IPS-18c (cell line): ENCODE data around the gene COL4A1.

Experiments used
- H3K4me3 ChIP-seq: 2 replicates; pipeline ENCODE4 v1.7.0; 2013; ENCODE audit warnings: low read depth, mild to moderate bottlenecking, low read length, moderate library complexity; ENCODE audit not compliant: insufficient read depth
- H3K9me3 ChIP-seq: one replicate; pipeline ENCODE4 v1.6.1; 2013; ENCODE audit warnings: mild to moderate bottlenecking, low read length, moderate library complexity; ENCODE audit not compliant: control insufficient read depth, insufficient read depth

The COL4A1 gene

DNA sequence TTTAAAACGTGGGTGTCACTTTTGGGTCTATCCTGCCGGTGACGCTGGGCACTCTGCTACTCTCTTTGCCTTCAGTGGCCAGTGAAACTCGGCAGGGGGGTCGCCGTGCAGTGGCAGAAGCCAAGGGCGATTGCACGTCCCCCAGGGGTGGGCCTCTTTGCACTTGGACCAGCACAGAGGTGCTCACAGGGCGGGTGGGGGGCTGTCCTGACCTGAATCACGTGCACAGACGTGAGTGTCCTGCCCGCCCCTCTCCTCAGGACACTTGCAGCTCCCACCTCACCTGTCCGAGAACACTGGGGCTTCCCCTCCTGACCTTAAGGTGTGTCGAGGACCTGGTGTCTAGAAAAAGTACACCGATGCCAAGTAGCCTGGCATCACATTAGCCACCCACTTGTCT is 16.1 kb downstream of the COL4A1 start:
- Histone ChIP-seq H3K4me3 (no peak overlapping the region), H3K9me3 (no peaks in the 10 kb centered on the region)

- Histone ChIP-seq H3K9me3 (no peaks in the 10 kb centered on the region), H3K4me3 (no peak overlapping the region)
Observed at GRCh38 chr13:110290153-110290552, 16.8 kb downstream of the COL4A1 start.

GRCh38 chr13:110289661-110290060 is 17.3 kb downstream of the COL4A1 start:
- Histone ChIP-seq H3K9me3 (no peaks in the 10 kb centered on the region), H3K4me3 (no peak overlapping the region)

- H3K4me3 ChIP-seq: no peak overlapping the region
- no peaks in the 10 kb centered on the region for H3K9me3 ChIP-seq
Observed at GRCh38 chr13:110289174-110289573, 17.8 kb downstream of the COL4A1 start.

- Histone ChIP-seq H3K4me3 (no peak overlapping the region), H3K9me3 (no peaks in the 10 kb centered on the region)
Observed at GRCh38 chr13:110286833-110287819, 19.8 kb downstream of the COL4A1 start.

GRCh38 chr13:110285991-110286832 is 20.7 kb downstream of the COL4A1 start:
- Histone ChIP-seq H3K4me3 (no peak overlapping the region), H3K9me3 (no peaks in the 10 kb centered on the region)

DNA sequence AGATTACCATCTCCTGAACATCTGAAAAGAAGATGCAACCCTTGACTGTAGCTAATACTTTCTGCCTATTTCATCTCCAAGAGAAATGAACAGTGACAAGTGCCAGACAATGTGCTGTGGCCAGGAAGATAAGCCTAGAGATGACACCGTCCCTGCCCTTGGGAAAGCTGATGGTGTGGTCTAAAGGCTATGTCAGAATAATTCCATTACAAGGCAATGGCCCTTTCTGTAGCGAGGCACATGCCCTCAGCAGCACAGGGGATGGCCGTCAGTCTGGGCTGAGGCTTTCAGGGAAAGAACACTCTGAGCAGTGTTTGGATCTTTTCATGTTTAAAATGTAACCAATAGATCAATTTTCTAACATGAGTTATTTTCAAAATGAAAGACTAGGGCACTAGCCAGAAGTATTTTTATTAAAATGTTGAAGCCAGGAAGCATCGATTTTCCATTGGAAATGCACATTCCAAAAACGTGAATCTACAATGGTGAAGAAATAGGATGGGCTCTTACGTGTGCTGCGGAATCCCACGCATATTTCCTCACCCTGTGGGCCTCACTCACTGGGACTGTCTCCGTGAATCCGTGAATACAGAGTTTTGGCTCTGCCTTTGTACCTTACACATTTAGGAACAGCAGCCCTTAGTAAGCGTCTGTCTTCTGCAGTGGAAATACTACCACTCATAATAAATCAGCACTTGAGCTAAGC is 22.0 kb downstream of the COL4A1 start:
- H3K9me3 ChIP-seq: no peaks in the 10 kb centered on the region
- H3K4me3 ChIP-seq: no peak overlapping the region

DNA sequence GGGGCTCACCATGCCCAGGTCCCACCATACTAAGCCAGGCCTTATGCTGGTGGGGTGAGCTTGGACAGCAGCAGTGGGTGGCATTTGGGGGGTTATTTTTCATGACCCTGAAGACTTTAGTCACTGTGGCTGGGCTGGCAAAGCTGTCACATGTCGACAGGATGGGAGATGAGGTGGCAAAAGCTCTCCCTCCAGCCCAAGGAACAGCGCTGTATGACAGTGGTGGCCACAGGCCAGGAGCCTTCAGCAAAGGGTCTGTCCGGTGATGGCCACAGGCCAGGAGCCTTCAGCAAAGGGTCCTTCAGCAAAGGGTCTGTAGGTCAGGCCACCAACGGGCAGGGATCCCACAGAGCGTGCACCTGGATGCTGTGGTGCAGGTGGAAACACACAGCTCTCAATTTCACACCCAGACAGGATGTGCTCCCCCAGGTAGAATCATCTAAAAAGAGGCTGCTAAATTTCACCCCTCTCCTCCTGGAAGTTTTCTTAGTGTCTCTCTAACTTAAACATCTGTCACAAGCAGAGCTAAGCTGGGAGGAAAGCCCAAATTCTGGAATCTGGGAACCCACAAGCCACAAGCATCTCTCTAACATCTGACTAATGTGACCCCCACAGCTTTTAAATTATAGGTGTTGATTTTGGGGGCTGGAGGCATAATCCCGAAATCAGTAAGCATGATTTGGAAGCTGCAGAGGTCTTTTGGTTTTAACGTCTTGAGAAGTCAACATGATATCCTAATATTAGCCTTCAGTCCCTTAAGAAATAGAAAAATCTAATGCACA is 23.0 kb downstream of the COL4A1 start:
- Histone ChIP-seq H3K9me3 (no peaks in the 10 kb centered on the region), H3K4me3 (no peak overlapping the region)

DNA sequence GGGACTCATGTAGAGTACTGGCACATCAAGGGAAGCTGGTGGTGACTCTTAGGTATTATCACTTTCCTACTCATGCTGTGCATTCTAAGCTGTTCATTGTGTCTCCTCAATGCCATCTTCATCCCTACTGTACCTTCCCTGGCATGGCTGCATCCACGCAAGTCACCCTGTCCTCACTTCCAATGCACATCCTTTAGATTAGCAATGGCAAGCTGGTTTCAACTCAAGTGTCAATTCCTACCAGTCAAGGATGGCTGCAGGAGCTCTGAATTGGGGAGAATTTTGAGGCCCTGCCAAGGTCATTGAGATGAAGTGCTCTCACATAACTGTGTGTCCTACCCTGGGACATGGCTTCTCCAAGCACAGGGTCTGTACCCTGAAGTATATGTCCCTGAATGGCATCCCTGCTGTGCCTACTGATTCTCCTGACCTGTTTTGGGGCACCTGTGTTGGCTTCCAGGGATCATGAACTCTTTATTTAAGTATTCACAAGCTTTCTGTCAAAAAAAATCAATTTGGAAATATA is 24.6 kb downstream of the COL4A1 start:
- Histone ChIP-seq H3K4me3 (no peak overlapping the region), H3K9me3 (no peaks in the 10 kb centered on the region)

- H3K4me3 ChIP-seq: no peak overlapping the region
- no peaks in the 10 kb centered on the region for H3K9me3 ChIP-seq
Observed at GRCh38 chr13:110281736-110282135, 25.2 kb downstream of the COL4A1 start.

- Histone ChIP-seq H3K4me3 (no peak overlapping the region), H3K9me3 (no peaks in the 10 kb centered on the region)
Observed at GRCh38 chr13:110280985-110281688, 25.8 kb downstream of the COL4A1 start.

DNA sequence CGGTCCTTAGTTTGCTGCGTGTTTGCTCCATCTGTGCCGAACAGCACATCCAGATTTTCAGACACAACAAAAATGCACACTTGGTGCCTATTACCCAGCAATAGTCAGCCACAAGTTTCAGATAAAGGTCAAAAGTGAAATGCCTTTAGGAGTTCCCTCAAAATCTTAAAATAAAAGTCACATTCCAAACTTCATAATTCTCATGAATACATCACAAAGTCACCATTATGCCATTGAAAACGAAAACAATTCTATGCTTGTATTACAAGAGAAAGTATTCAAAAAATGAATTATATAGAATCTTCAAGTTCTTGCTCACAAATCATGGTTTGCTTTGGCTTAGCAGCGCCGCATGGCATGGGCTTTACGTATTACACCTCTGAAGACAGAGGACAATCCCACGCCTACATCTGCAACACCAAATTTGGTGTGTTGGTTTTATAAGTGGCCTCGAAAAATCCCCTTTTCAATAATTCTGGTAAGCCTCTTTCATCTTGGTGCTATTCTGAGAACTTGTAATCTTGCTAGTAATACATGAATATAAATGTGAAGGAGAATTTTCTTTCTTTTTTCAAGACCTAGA is 26.6 kb downstream of the COL4A1 start:
- no peaks in the 10 kb centered on the region for H3K9me3 ChIP-seq
- H3K4me3 ChIP-seq: no peak overlapping the region

DNA sequence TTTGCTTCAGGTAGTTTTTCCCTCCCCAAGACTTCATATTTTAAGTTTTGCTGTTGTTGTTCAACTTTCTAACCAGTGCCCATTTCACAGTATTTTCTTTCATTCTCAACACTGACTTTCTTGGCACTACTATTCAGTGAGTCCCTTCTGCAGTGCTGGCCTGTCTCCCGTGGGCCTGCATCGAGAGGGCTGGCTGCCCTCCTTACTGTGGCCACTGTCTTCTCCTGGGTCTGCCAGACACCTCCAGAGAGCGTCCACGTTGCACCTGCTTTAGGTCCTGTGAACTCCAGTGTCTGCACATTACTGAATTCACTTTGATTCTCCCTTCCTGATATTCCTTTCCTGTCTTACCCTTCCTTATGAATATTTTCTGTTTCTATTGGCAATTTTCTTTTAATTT is 27.3 kb downstream of the COL4A1 start:
- H3K4me3 ChIP-seq: no peak overlapping the region
- H3K9me3 ChIP-seq: no peaks in the 10 kb centered on the region

- Histone ChIP-seq H3K9me3 (no peaks in the 10 kb centered on the region), H3K4me3 (no peak overlapping the region)
Observed at GRCh38 chr13:110278859-110279258, 28.1 kb downstream of the COL4A1 start.

DNA sequence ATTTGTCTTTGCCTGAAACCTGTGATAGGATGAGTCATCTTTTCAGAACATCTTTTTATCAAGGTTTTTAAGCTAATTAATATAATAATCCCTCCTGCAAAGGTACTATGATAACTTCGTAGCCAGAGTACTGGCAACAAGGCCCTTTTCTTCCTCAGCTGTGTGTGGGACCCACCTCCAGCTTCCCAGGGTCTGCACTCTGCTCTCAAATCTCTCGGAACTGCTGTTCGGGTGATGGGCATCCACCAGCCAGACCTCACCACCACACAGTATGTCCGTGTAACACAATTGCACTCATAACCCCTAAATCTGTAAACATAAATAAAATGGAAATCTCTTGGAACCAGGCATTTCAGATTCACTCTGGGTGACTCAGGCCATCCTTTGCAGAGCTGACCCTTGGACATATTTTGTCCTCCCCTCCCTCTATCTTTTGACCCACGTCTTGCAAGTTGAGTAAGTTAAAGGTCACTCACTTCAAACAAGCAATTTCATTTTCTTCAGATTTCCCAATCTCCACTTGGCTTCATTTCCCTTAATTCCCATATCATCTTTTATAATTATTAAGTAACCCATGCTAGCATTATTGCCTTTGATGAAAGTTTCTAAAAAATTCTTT is 29.5 kb downstream of the COL4A1 start:
- no peaks in the 10 kb centered on the region for H3K9me3 ChIP-seq

More for the DNA sequence above, 29.5 kb downstream of the COL4A1 start:
- H3K4me3 ChIP-seq: no peak overlapping the region
